ENCODE results near the gene CCDC150. TPM values are rescaled to one million over a fixed set of nuclear protein-coding genes. Genes with fewer than 3 reads are reported as not detected.

Gene CCDC150
- total and polyA plus RNA-seq, 9 of the 15 experiments (the other 6 are each of a cell fraction or from before 2014, with no cell fraction given) = 4.4 to 23.1 (median 11.3) TPM

DNA sequence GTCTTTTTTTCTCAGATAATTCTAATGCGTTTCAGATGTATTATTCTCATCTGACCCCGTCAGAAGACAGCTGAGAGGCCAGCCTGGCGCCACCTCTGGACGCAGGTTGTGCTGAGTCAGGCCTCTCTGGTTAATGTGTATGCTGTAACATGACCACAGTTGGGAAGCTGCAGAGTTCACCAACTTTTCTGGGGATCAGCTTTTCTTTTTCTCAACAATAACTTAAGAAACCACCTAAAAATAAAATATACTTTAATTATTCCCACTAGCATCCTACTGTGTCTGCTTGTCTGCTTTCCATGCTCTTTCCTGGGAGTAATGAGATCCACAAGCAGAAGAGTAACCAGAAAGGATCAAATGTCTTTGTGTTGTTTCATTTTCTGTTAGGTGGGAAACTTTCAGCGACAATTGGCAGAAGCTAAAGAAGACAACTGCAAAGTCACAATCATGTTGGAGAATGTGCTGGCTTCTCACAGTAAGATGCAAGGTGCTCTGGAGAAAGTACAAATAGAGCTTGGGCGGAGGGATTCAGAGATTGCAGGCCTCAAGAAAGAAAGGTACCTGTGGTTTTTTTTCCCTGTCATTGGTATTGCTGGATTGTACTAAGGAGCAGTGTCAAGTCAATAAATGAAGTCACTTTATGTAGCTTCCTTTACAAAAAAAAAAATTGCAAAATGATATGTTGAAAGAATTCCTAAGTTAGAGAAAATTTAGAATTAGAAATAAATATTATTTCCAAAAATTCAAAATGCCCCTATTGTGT lies 79.8 kb downstream of the CCDC150 start (continued):
- TF ChIP-seq CTCFL (IDR thresholded peaks at IDR 0.05; ENCODE audit: borderline replicate concordance, insufficient read depth, low read depth, low read length, poor library complexity, severe bottlenecking) = peak; percentile 87
- TF ChIP-seq EP300 (IDR thresholded peaks at IDR 0.05; ENCODE audit: low read length) = peak; percentile 25; the same call in 1 of the 2 replicates
- no peak for TF ChIP-seq ZNF655 (CRISPR knock-in tag; IDR thresholded peaks at IDR 0.05)
- no peak for TF ChIP-seq GTF2E2 (tag; IDR thresholded peaks at IDR 0.05)
- 0 out of 2 replicates have a peak, but pooled peaks have one; percentile 20 for TF ChIP-seq PKNOX1 (IDR thresholded peaks at IDR 0.05)
- TF ChIP-seq, protein P1, sequence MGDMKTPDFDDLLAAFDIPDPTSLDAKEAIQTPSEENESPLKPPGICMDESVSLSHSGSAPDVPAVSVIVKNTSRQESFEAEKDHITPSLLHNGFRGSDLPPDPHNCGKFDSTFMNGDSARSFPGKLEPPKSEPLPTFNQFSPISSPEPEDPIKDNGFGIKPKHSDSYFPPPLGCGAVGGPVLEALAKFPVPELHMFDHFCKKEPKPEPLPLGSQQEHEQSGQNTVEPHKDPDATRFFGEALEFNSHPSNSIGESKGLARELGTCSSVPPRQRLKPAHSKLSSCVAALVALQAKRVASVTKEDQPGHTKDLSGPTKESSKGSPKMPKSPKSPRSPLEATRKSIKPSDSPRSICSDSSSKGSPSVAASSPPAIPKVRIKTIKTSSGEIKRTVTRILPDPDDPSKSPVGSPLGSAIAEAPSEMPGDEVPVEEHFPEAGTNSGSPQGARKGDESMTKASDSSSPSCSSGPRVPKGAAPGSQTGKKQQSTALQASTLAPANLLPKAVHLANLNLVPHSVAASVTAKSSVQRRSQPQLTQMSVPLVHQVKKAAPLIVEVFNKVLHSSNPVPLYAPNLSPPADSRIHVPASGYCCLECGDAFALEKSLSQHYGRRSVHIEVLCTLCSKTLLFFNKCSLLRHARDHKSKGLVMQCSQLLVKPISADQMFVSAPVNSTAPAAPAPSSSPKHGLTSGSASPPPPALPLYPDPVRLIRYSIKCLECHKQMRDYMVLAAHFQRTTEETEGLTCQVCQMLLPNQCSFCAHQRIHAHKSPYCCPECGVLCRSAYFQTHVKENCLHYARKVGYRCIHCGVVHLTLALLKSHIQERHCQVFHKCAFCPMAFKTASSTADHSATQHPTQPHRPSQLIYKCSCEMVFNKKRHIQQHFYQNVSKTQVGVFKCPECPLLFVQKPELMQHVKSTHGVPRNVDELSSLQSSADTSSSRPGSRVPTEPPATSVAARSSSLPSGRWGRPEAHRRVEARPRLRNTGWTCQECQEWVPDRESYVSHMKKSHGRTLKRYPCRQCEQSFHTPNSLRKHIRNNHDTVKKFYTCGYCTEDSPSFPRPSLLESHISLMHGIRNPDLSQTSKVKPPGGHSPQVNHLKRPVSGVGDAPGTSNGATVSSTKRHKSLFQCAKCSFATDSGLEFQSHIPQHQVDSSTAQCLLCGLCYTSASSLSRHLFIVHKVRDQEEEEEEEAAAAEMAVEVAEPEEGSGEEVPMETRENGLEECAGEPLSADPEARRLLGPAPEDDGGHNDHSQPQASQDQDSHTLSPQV (IDR thresholded peaks at IDR 0.05) = 0 out of 2 replicates have a peak, but pooled peaks have one; percentile 34
- no peak for TF ChIP-seq SMAD1 (IDR thresholded peaks at IDR 0.05; ENCODE audit: low read depth, low read length, partially characterized antibody)
- TF ChIP-seq IFI16 (CRISPR knock-in tag; IDR thresholded peaks at IDR 0.05) = no peak
- TF ChIP-seq NFE2 (IDR thresholded peaks at IDR 0.05; ENCODE audit: low read depth) = peak; percentile 92
- TF ChIP-seq, protein P2, sequence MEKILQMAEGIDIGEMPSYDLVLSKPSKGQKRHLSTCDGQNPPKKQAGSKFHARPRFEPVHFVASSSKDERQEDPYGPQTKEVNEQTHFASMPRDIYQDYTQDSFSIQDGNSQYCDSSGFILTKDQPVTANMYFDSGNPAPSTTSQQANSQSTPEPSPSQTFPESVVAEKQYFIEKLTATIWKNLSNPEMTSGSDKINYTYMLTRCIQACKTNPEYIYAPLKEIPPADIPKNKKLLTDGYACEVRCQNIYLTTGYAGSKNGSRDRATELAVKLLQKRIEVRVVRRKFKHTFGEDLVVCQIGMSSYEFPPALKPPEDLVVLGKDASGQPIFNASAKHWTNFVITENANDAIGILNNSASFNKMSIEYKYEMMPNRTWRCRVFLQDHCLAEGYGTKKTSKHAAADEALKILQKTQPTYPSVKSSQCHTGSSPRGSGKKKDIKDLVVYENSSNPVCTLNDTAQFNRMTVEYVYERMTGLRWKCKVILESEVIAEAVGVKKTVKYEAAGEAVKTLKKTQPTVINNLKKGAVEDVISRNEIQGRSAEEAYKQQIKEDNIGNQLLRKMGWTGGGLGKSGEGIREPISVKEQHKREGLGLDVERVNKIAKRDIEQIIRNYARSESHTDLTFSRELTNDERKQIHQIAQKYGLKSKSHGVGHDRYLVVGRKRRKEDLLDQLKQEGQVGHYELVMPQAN (IDR thresholded peaks at IDR 0.05; ENCODE audit: borderline replicate concordance) = no peak
- TF ChIP-seq KHSRP (IDR thresholded peaks at IDR 0.05) = no peak
- TF ChIP-seq NEUROD1 (IDR thresholded peaks at IDR 0.05; ENCODE audit: borderline replicate concordance, low read depth, low read length, partially characterized antibody) = no peak

Measured in K562 (cell line).